WTC11 (cell line): ENCODE results near the gene BMP6.

Experiments
- ATF1 ChIP-seq: sonication (generic); formaldehyde crosslinking; IDR thresholded peaks from 2 replicates; pipeline ENCODE4 v1.8.1; 2023; ENCODE audit warnings: mild to moderate bottlenecking, moderate library complexity, missing genetic modification reagents
- ATF3 ChIP-seq: sonication (generic); formaldehyde crosslinking; conservative IDR thresholded peaks from 2 replicates; pipeline ENCODE4 v1.8.1; 2022; ENCODE audit warnings: mild to moderate bottlenecking, missing genetic modification reagents
- CTCF ChIP-seq: fragments of 200-600 bp; IDR thresholded peaks from 2 replicates; pipeline ENCODE4 v1.8.0; 2022; ENCODE audit warnings: antibody characterized with exemption
- HMGXB4 ChIP-seq: sonication (generic); formaldehyde crosslinking; IDR thresholded peaks from 2 replicates; pipeline ENCODE4 v1.8.1; 2023; ENCODE audit warnings: mild to moderate bottlenecking, moderate library complexity, missing genetic modification reagents
- NFATC4 ChIP-seq: fragments of 250-450 bp; sonication (Bioruptor Pico); IDR thresholded peaks from 2 replicates; pipeline ENCODE4 v1.9.0; 2021; ENCODE audit warnings: mild to moderate bottlenecking
- NFE2L1 ChIP-seq: sonication (generic); formaldehyde crosslinking; IDR thresholded peaks from 2 replicates; pipeline ENCODE4 v1.8.1; 2023; ENCODE audit warnings: missing genetic modification reagents
- SP1 ChIP-seq: sonication (generic); formaldehyde crosslinking; conservative IDR thresholded peaks from 2 replicates; pipeline ENCODE4 v1.8.1; 2022; ENCODE audit warnings: missing genetic modification reagents
- TCF7 ChIP-seq: sonication (generic); formaldehyde crosslinking; IDR thresholded peaks from 2 replicates; pipeline ENCODE4 v1.8.0; 2022; ENCODE audit warnings: mild to moderate bottlenecking, low read depth, missing genetic modification reagents, moderate library complexity
- USF2 ChIP-seq: sonication (generic); formaldehyde crosslinking; IDR thresholded peaks from 2 replicates; pipeline ENCODE4 v1.8.1; 2023; ENCODE audit warnings: mild to moderate bottlenecking, missing genetic modification reagents, moderate library complexity
- ZNF396 ChIP-seq: fragments of 250-450 bp; sonication (Bioruptor Pico); IDR thresholded peaks from 2 replicates; pipeline ENCODE4 v1.8.0; 2021; ENCODE audit warnings: mild to moderate bottlenecking, moderate library complexity, borderline replicate concordance
- ZNF425 ChIP-seq: fragments of 250-450 bp; sonication (Bioruptor Pico); conservative IDR thresholded peaks from 2 replicates; pipeline ENCODE4 v1.9.0; 2021; ENCODE audit warnings: mild to moderate bottlenecking
- ZNF512 ChIP-seq: sonication (generic); formaldehyde crosslinking; IDR thresholded peaks from 2 replicates; pipeline ENCODE4 v1.8.1; 2022; ENCODE audit warnings: missing genetic modification reagents, borderline replicate concordance

GRCh38 chr6:7917729-7918128 lies 191.8 kb downstream of the BMP6 start:
- TF ChIP-seq ZNF512 (CRISPR knock-in tag) (no peak), ZNF396 (CRISPR knock-in tag) (no peak), USF2 (CRISPR knock-in tag) (no peak), ATF3 (CRISPR knock-in tag) (no peak), NFE2L1 (CRISPR knock-in tag) (no peak), ATF1 (CRISPR knock-in tag) (no peak), HMGXB4 (CRISPR knock-in tag) (no peak), CTCF (no peak), TCF7 (CRISPR knock-in tag) (no peak), NFATC4 (CRISPR knock-in tag) (no peak), SP1 (CRISPR knock-in tag) (no peak), ZNF425 (CRISPR knock-in tag) (no peak)
